ENCODE measurements around the gene CDH4. TPM values are rescaled to one million over a fixed set of nuclear protein-coding genes. Genes with fewer than 3 reads are reported as not detected.

CDH4 gene
- total RNA-seq, result under 1 TPM; 0.19 to 0.65 TPM
- long read RNA-seq, donor 1, partial matches to known transcripts, result 0 of 2 reads
- long read RNA-seq, donor 1, other reads (novel, unspliced or antisense), result 2 of 2 reads
- long read RNA-seq, donor 2, partial matches to known transcripts, result 1 of 1 reads
- long read RNA-seq, donor 2, other reads (novel, unspliced or antisense), result 0 of 1 reads

DNA sequence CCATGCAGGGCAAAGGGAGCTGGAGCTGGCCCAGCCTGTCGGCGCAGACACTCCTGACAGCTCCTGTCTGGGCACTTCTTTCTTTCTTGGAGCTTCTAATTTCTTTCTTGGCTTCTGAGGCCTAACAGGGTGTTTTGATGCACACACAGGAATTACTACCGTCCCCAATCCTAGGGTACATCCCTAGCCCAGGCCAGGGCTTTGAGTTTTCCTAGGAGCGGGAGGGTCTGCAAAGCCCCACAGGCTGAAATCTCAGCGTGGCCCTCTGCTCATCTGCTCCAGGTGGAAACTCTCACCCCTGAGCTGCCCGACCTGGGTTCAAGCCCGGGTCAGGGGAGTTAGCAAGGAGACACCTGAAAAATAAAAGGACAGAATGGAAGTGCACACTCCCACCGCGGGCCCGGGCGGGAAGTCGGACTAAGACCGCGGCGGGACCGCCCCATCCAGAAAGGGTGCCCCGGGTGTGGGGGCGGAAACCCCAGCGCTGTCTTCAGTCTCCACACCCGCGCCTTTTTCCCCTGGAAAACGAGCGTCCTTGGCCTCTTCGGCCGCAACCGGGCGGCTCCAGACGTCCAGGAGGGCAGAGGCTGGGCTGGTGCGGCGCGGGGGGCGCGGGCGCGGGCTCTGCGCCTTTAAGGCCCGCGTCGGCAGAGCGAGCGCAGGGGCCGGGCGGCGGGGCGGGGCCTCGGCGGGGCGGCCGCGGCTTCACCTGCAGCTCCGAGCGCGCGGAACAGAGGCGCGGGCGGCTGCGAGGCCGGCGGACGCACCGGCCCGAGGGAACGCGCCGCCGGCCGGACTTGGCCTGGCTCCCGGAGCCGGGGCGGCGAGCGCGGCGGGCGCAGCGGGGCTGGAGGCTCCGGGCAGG is at the start of gene CDH4:
Gene CDH4 (plus strand): TSS at position 733 of the 865 bp plus-strand sequence.
- intact Hi-C loops (cut with DNase I), result no loop called here
- DNase-seq (ENCODE audit: low spot score), result no peak

DNA sequence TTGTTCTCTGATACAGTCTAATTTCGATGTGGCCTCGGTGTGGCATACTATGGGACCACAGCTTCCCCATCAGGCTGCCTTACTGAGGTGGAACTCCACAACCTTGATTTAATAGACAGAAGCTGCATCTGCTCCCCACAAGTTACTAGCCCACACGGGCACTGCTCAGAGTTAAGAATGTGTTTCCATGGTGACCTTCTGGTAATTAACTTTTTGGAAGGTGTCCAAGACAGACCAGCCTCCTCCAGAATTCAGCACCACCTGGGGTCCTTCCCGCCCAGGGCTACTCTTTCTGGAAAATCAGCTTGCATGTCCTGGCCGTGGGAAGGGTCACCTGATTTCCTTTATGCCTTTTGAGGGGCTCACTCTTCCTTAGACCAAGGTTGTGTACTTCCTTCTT is 48.7 kb upstream of the CDH4 start:
- intact Hi-C loops (cut with DNase I), result no loop called here
- DNase-seq (ENCODE audit: low spot score), result no peak

DNA sequence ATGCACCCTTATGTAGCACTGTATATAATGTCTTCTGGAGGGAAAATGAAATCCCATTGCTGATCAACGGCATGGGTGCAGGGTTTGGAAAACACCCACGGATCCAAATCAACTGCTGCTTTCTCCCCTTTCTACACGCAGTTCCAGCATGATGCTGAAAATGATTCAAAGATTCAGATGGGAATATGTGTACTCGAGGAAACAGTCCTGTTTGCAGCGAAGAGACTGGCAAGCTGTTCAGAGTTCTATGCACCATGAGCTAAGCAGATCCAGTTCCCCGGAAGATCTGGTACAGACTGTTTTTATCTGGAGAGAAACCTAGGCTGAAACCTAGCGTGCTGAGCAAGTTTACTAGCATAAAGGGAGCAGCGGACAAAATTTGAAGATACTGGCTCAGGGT is 47.9 kb upstream of the CDH4 start:
- intact Hi-C loops (cut with DNase I), result no loop called here
- DNase-seq (ENCODE audit: low spot score), result no peak

- DNase-seq (ENCODE audit: low spot score), result no peak
- intact Hi-C loops (cut with DNase I), result no loop called here
Observed at GRCh38 chr20:61205769-61206168, 46.3 kb upstream of the CDH4 start.

GRCh38 chr20:61210862-61211261 is 41.2 kb upstream of the CDH4 start:
- intact Hi-C loops (cut with DNase I), result no loop called here
- DNase-seq (ENCODE audit: low spot score), result no peak

DNA sequence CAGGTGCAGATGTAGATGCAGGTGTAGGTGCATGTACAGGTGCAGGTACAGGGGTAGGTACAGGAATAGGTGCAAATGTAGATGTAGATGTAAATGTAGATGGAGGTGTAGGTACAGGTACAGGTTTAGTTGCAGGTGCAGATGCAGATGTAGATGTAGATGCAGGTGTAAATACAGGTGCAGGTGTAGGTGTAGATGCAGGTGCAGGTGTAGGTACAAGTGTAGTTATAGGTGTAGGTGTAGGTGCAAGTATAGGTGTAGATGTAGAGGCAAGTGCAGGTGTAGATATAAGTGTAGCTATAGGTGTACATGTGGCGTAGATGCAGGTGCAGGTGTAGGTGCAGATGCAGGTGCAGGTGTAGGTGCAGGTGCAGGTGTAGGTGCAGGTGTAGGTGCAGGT is 34.2 kb upstream of the CDH4 start:
- intact Hi-C loops (cut with DNase I), result no loop called here
- no peak for DNase-seq (ENCODE audit: low spot score)

DNA sequence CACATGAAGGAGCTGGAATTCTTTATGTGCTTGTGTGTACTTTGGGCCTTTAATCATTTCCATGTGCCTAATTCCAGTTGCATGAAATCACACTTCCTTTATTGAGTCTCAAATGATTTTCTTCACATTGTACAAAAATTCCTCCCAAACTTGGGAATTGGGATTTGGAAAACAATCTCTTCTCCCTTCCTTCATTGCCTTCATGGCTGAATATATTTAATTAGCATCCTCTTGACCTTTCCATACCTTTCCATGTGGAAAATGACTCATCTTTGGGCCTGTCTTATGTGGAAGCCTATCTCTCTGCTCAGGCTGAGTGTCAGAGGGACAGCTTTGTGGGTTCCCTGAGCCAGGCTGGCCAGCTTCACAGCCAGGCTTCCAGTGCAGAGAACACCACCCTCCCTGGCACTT is 33.0 kb upstream of the CDH4 start:
- DNase-seq (ENCODE audit: low spot score), result no peak
- intact Hi-C loops (cut with DNase I), result no loop called here

GRCh38 chr20:61220131-61220530 is 31.9 kb upstream of the CDH4 start:
- intact Hi-C loops (cut with DNase I), result no loop called here
- no peak for DNase-seq (ENCODE audit: low spot score)

GRCh38 chr20:61220626-61221325 is 31.3 kb upstream of the CDH4 start:
- no peak for DNase-seq (ENCODE audit: low spot score)
- intact Hi-C loops (cut with DNase I), result no loop called here

DNA sequence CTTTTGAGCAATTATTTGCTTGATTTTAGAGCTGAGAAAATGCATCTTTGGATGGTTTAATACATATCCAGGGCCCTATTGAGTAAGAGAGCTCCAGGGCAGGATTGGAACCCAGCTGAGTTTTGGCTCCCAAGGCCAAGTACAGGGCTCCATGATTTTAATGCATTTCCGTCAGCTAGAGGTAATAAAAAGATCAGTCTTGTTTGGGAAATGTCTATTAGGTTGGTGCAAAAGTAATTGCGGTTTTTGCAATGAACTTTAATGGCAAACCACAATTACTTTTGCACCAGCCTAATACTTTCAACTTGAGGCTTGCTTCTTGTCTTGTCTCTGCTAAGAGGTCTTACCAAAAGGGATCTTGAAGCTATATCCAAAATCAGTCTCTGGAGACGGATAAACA is 29.4 kb upstream of the CDH4 start:
- intact Hi-C loops (cut with DNase I), result no loop called here

GRCh38 chr20:61223121-61223520 is 28.9 kb upstream of the CDH4 start:
- intact Hi-C loops (cut with DNase I), result no loop called here
- no peak for DNase-seq (ENCODE audit: low spot score)

More for the DNA sequence above, 29.4 kb upstream of the CDH4 start:
- DNase-seq (ENCODE audit: low spot score), result no peak

DNA sequence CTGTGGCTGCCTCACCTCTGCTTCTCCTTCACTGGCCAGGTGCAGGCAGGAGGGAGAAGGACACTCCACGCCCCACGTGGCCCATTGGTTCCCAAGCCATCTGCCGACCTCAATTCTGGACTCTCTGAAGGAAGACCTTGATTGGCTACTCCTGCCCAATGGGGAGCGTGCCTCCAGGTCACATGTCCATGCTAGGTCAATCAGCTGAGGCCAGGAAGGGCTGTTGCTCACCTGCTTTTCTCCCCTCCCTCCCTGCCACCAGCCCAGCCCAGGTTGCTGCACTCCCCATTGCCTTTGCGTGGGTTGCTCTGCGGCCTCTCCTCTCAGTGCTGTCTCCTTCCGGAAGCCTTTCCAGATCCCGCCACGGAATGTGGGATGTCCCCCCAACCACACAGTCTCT is 21.9 kb upstream of the CDH4 start:
- intact Hi-C loops (cut with DNase I), result no loop called here
- no peak for DNase-seq (ENCODE audit: low spot score)

DNA sequence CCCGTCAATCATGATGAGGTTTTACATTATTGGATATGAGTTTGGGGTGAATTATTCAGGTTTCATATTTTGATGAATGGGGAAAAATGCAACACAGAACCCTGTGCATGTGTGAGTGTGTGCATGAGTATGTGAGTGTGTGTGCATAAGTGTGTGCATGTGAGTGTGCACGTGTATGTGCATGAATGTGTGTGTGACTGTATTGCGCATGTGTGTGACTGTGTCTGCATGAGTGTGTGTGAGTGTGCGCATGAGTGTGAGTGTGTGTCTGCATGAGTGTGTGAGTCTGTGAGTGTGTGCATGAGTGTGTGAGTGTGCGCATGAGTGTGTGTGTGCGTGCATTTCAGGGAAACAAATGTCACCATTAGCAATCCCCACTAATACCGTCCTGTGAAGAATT is 18.5 kb upstream of the CDH4 start:
- no peak for DNase-seq (ENCODE audit: low spot score)
- intact Hi-C loops (cut with DNase I), result no loop called here

DNA sequence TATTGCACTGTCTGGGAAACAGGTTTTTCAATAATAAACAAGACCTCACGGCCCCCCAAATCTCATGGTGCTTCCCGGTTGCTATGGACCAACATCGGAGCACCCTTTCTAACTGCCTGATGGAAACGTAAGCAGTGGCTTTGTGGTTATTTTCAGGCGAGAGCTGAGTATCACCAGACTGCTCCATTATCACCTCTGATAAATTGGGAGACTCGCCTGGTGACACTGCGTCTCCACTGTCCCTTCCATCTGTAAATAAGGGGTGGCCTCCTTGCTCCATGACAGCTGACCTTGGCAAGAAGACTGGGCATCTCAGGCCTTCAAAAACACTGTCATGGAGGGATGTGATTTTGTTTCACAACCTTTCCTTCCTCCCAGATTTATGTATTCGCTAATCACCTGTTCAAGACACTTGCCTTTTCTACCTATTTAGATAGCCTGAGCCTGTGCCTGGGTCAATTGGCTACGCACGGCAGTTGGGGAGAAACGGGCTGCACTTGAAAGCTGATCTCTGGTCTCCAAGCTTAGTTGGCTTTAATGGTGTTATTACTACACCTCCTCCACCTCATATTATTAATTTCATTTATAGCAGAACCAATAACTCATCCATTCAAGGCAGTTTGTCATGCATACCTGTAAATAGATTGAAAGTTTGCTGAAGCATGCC is 17.7 kb upstream of the CDH4 start:
- no peak for DNase-seq (ENCODE audit: low spot score)
- intact Hi-C loops (cut with DNase I), result no loop called here

DNA sequence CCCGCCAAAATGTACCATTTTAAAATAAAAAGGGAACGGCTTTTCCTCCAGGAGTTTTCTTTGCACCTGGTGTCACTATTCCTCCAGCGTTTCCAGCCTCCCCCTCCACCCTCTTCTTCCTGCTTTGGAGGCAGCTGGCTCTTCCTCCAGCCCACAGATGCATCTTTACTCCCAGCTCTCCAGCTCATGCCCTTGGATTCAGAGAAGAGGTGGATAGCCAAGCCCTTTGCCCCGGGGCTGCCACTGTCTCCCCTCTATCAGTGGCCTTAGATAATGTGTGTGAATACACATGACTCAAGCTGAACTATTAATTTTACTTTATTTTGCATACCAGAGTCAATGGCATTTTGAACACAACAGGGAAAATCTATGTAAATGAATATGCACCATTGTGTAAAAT is 15.3 kb upstream of the CDH4 start:
- no peak for DNase-seq (ENCODE audit: low spot score)
- intact Hi-C loops (cut with DNase I), result no loop called here

DNA sequence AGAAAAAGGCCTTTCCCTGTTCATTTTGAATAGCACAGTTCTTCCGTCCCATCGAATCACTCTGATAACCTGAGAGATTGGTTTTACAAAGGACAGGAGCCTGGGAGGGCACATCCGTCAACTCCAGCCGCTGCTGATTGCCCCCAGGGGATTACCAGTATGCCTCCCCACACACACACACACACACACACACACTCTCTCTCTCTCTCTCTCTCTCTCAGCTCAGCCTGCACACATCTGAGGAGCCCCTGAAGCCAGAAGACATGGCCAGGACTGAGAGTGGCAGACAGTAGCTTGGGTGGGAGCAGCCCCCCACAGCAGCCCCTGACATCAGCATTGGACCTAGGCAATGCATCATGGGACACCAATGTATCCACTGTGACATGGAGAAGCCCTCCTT is 13.2 kb upstream of the CDH4 start:
- intact Hi-C loops (cut with DNase I), result no loop called here
- no peak for DNase-seq (ENCODE audit: low spot score)

DNA sequence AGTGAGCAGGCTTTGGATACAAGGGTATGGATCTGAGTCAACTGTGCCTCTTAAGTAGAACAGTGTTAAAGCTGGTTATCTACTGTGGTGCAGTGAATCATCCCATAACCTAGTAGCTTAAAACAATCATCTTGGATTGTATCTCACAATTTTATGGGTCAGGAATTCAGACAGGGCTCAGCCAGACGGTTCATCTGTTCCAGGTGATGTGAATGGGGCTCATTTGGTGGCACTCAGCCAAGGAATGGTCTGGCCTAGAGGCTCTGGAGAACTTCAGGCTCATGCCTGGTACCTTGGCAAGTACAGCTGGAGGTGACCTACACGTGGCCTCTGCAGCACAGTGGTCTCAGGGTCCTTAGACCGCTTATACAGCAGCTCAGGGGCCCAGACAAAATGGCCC is 11.2 kb upstream of the CDH4 start:
- no peak for DNase-seq (ENCODE audit: low spot score)
- intact Hi-C loops (cut with DNase I), result no loop called here

- DNase-seq (ENCODE audit: low spot score), result no peak
- intact Hi-C loops (cut with DNase I), result no loop called here
Observed at GRCh38 chr20:61244213-61244612, 7.8 kb upstream of the CDH4 start.

DNA sequence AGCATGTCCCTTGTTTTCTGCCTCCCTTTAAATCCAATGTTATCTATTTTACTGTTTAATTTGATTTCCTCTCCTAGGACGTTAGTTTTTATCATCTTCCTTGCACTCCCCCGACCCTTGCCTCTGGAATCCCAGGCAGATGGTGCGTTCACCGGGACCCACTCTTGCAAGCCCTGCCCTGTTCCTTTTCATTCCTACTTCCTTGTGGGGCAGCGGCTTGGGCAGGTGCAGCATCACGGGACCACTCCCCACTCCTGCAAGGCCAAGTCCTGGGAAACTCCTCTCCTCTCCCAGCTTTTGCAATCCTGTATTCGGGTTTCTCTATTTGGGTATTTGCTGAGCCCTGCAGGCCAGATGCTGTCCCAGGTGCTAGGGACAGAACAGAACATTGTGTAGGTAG is 5.8 kb upstream of the CDH4 start:
- intact Hi-C loops (cut with DNase I), result no loop called here
- no peak for DNase-seq (ENCODE audit: low spot score)

DNA sequence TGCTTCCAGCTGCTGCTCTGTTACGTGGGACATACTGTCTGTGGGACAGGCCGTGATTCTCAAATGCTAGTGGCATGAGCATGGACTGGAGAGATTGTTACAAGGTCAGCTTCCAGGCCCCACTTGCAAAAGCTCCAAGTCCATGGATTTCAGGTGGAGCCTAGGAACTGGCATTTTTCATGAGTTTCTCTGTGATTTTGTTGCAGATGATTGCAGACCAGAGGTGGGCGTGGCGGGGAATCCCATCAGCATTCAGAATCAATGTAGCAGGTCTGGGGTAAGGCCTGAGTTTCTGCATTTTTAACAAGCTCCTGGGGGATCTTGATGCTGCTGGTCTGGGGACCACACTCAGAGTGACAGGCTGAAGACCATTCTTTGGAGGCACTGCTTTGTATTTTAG is 2.4 kb upstream of the CDH4 start:
- no peak for DNase-seq (ENCODE audit: low spot score)
- intact Hi-C loops (cut with DNase I), result no loop called here

Data from posterior vena cava (tissue), 2 donors.